Activated T-cell treated with anti-CD3 and anti-CD28 coated beads for 48 hours (primary cell): Measurements from ENCODE around the gene TIAM1.

Source experiments
- DNase-seq: peaks from one replicate; pipeline ENCODE4 v3.0.0-alpha.2; 2020; ENCODE audit warnings: low read depth

The TIAM1 gene

GRCh38 chr21:31135531-31136184 is 208.4 kb downstream of the TIAM1 start:
- no peak for DNase-seq

- DNase-seq, result no peak
These were observed 210.7 kb downstream of the TIAM1 start for GRCh38 chr21:31133243-31133830.

- peak; percentile 41 for DNase-seq
These were observed 211.4 kb downstream of the TIAM1 start for GRCh38 chr21:31132574-31133242.

- no peak for DNase-seq
These were observed 213.2 kb downstream of the TIAM1 start for GRCh38 chr21:31130821-31131220.

GRCh38 chr21:31128234-31128633 is 215.8 kb downstream of the TIAM1 start:
- no peak for DNase-seq

GRCh38 chr21:31124010-31124409 is 220.1 kb downstream of the TIAM1 start:
- no peak for DNase-seq

GRCh38 chr21:31119199-31119598 is 224.9 kb downstream of the TIAM1 start:
- no peak for DNase-seq

GRCh38 chr21:31117128-31117916 is 226.7 kb downstream of the TIAM1 start:
- DNase-seq, result no peak

GRCh38 chr21:31115249-31115648 is 228.8 kb downstream of the TIAM1 start:
- DNase-seq, result no peak

GRCh38 chr21:31111093-31111492 is 233.0 kb downstream of the TIAM1 start:
- no peak for DNase-seq

GRCh38 chr21:31110430-31110829 is 233.6 kb downstream of the TIAM1 start:
- DNase-seq, result no peak

GRCh38 chr21:31107871-31108270 is 236.2 kb downstream of the TIAM1 start:
- DNase-seq, result no peak

GRCh38 chr21:31107176-31107785 is 236.8 kb downstream of the TIAM1 start:
- DNase-seq, result no peak

- no peak for DNase-seq
These were observed 240.3 kb downstream of the TIAM1 start for GRCh38 chr21:31103571-31104265.

GRCh38 chr21:31103163-31103562 is 240.9 kb downstream of the TIAM1 start:
- DNase-seq, result no peak

GRCh38 chr21:31099122-31099521 is 244.9 kb downstream of the TIAM1 start:
- DNase-seq, result no peak

GRCh38 chr21:31098576-31099005 is 245.5 kb downstream of the TIAM1 start:
- DNase-seq, result peak; percentile 66

GRCh38 chr21:31092832-31093625 is 251.0 kb downstream of the TIAM1 start:
- DNase-seq, result no peak

- no peak for DNase-seq
These were observed 253.7 kb downstream of the TIAM1 start for GRCh38 chr21:31090376-31090775.

GRCh38 chr21:31088474-31088751 is 255.6 kb downstream of the TIAM1 start:
- DNase-seq, result no peak
